Endothelial cell of umbilical vein (primary cell): ENCODE measurements around the gene MLF2. TPM values are rescaled to one million over a fixed set of nuclear protein-coding genes. Genes with fewer than 3 reads are reported as not detected.
"Not testable (repeated sequence)": the region's sequence is repeated elsewhere in the genome, so short reads cannot be mapped to it uniquely, and the experiment has no call there.

Experiments
- BruUV-seq: library from RNA; stranded (reverse); fragments of 400-500 nt; replicated peaks from 2 replicates; lab custom pipeline; 2021; lab: Mats Ljungman, UMichigan
- CTCF ChIA-PET: fragments of 300-600, 350-600 bp; sonication (Branson Sonifier 250); formaldehyde crosslinking; loops from one replicate; lab custom pipeline; 2021; ENCODE audit warnings: antibody characterized with exemption, inconsistent platforms; lab: Charles Lee
- POLR2A ChIA-PET: fragments of 300-600, 350-600 bp; sonication (Branson Sonifier 250); formaldehyde crosslinking; loops from one replicate; lab custom pipeline; 2021; ENCODE audit warnings: antibody characterized with exemption, inconsistent platforms; lab: Charles Lee
- DNase-seq: peaks from one replicate; pipeline ENCODE4 v3.0.0-alpha.2; 2011; ENCODE audit warnings: low read depth, low spot score
- FAIRE-seq: peaks from 2 replicates; lab custom pipeline; 2011; peaks lifted over from hg19 to GRCh38; lab: Jason Lieb, UNC
- H2AFZ ChIP-seq: 2 replicates; pipeline ENCODE4 v1.6.0; 2012; ENCODE audit warnings: low read depth, low read length, control low read depth, inconsistent platforms
- H3K27ac ChIP-seq: 2 replicates; pipeline ENCODE4 v1.5.1; 2011; ENCODE audit warnings: low read depth, mild to moderate bottlenecking, control low read depth, low read length, moderate library complexity; ENCODE audit not compliant: insufficient read depth
- H3K27me3 ChIP-seq, 2 experiments: 2 replicates each; pipeline versions ENCODE4 v1.6.0 to v1.6.1; 2011; ENCODE audit warnings: low read length in 2 of 2, mixed read lengths in 1 of 2; ENCODE audit not compliant: control insufficient read depth in 2 of 2, insufficient read depth in 2 of 2
- H3K36me3 ChIP-seq, 2 experiments: 2 replicates in 1 of 2; 3 replicates in 1 of 2; pipeline ENCODE4 v1.5.1; 2011; ENCODE audit warnings: low read length in 2 of 2, mild to moderate bottlenecking in 1 of 2, moderate library complexity in 1 of 2; ENCODE audit not compliant: control insufficient read depth in 2 of 2, insufficient read depth in 2 of 2; ENCODE audit errors: extremely low read depth in 1 of 2
- H3K4me1 ChIP-seq: 3 replicates; pipeline ENCODE4 v1.5.1; 2011; ENCODE audit warnings: mild to moderate bottlenecking, low read length; ENCODE audit not compliant: control insufficient read depth, insufficient read depth; ENCODE audit errors: extremely low read depth
- H3K4me2 ChIP-seq: 2 replicates; pipeline ENCODE4 v1.6.1; 2011; ENCODE audit warnings: low read length, control low read depth, mixed read lengths; ENCODE audit not compliant: insufficient read depth
- H3K4me3 ChIP-seq, 3 experiments: fragments of 200-600 bp in 1 of 3; sonication (generic), shearing (Covaris generic) in 1 of 3; replicated peaks in 1 of 3; 2 replicates each; pipeline ENCODE4 v1.5.1; 2011 to 2016; ENCODE audit warnings: control low read depth in 3 of 3, low read length in 3 of 3, mild to moderate bottlenecking in 2 of 3, inconsistent platforms in 1 of 3, low read depth in 1 of 3, moderate library complexity in 1 of 3; ENCODE audit not compliant: insufficient read depth in 1 of 3
- H3K79me2 ChIP-seq: 2 replicates; pipeline ENCODE4 v1.6.0; 2012; ENCODE audit warnings: low read length, inconsistent platforms; ENCODE audit not compliant: control insufficient read depth, insufficient read depth
- H3K9ac ChIP-seq: replicated peaks from 2 replicates; pipeline ENCODE3; 2011; ENCODE audit warnings: low read length, control low read depth; ENCODE audit not compliant: insufficient read depth; ENCODE audit errors: extremely low read depth
- H3K9me1 ChIP-seq: replicated peaks from 3 replicates; pipeline ENCODE4 v1.6.0; 2011; ENCODE audit warnings: mild to moderate bottlenecking, low read length; ENCODE audit not compliant: control insufficient read depth, insufficient read depth; ENCODE audit errors: extremely low read depth
- H3K9me3 ChIP-seq: replicated peaks from 2 replicates; pipeline ENCODE4 v1.5.1; 2012; ENCODE audit warnings: low read length, inconsistent platforms; ENCODE audit not compliant: control insufficient read depth, insufficient read depth
- H4K20me1 ChIP-seq: replicated peaks from 2 replicates; pipeline ENCODE3; 2011; ENCODE audit warnings: mild to moderate bottlenecking, low read length; ENCODE audit not compliant: control insufficient read depth, insufficient read depth; ENCODE audit errors: extremely low read depth
- CTCF ChIP-seq, 2 donors: IDR thresholded peaks; 1 replicate in 1 of 2; 2 replicates in 1 of 2; pipeline ENCODE4 v1.5.1; 2011; ENCODE audit warnings: low read length in 2 of 2, mild to moderate bottlenecking in 2 of 2, moderate library complexity in 2 of 2, control low read depth in 1 of 2, inconsistent platforms in 1 of 2, low read depth in 1 of 2; ENCODE audit not compliant: insufficient read depth in 1 of 2; ENCODE audit errors: extremely low read depth in 1 of 2
- FOS ChIP-seq: IDR thresholded peaks from 2 replicates; pipeline ENCODE4 v1.6.1; 2011; ENCODE audit warnings: mild to moderate bottlenecking, low read length, moderate library complexity, borderline replicate concordance; ENCODE audit not compliant: insufficient read depth
- GATA2 ChIP-seq: IDR thresholded peaks from 2 replicates; pipeline ENCODE4 v1.7.0; 2011; ENCODE audit warnings: low read depth, mild to moderate bottlenecking, moderate library complexity, mixed read lengths, low read length; ENCODE audit not compliant: insufficient read length, insufficient read depth
- JUN ChIP-seq: IDR thresholded peaks from 2 replicates; pipeline ENCODE4 v1.6.1; 2011; ENCODE audit warnings: borderline replicate concordance, low read depth; ENCODE audit not compliant: insufficient read length, insufficient read depth
- POLR2AphosphoS5 ChIP-seq: IDR thresholded peaks from 2 replicates; pipeline ENCODE4 v1.6.1; 2012; ENCODE audit warnings: low read depth, mild to moderate bottlenecking, control low read depth, low read length, moderate library complexity; ENCODE audit not compliant: insufficient read depth
- dilution Hi-C: fragments of 300-500 bp; cut with MboI; formaldehyde crosslinking; loops from one replicate; pipeline ENCODE4 v1.15.0; 2019; ENCODE audit warnings: low sequenced_read_pairs; ENCODE audit not compliant: extremely low pct_ligation_motif_present
- intact Hi-C: fragments of 100-400 bp; cut with micrococcal nuclease; formaldehyde crosslinking; loops from one replicate; pipeline ENCODE4 v1.10.0; 2022
- polyA plus RNA-seq, 4 experiments: library from polyadenylated mRNA; depleted of rRNA in 3 of 4; stranded (reverse) in 3 of 4; unstranded in 1 of 4; fragments of >200 nt; gene quantifications; 2 replicates each; pipeline versions ENCODE4 v1.2.1 to v1.2.3, GENCODE V29; 2011 to 2012; ENCODE audit warnings: missing spikeins in 1 of 4
- total RNA-seq: library from RNA; stranded (reverse); gene quantifications from 2 replicates; pipeline ENCODE4 v1.2.3, GENCODE V29; 2021
- TF ChIP-seq, protein P1 (sequence below): IDR thresholded peaks from 2 replicates; pipeline ENCODE4 v1.6.1; 2011; ENCODE audit not compliant: insufficient read depth, insufficient read length

Gene MLF2
- total and polyA plus RNA-seq, 2 donors (not counting 3 experiments of a cell fraction or from before 2014, with no cell fraction given): 147 to 306 TPM

DNA sequence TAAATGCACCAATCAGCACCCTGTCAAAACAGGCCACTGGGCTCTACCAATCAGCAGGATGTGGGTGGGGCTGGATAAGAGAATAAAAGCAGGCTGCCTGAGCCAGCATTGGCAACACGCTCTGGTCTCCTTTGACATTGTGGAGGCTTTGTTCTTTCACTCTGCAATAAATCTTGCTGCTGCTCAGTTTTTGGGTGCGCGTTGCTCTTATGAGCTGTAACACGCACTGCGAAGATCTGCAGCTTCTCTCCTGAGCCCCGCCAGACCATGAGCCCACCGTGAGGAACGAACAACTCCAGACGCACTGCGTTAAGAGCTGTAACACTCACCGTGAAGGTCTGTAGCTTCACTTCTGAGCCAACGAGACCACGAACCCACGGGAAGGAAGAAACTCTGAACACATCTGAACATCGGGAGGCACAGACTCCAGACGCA lies 44.0 kb downstream of the MLF2 start:
- Histone ChIP-seq H3K4me2 (no peak overlapping the region), H3K9me3 (no peaks in the 10 kb centered on the region), H3K9ac (no peak overlapping the region), H3K27ac (no peak overlapping the region), H3K27me3 (no peaks in the 10 kb centered on the region), H3K4me3 (no peak overlapping the region), H3K36me3 (no peaks in the 10 kb centered on the region), H2AFZ (no peak overlapping the region), H3K79me2 (no peaks in the 10 kb centered on the region), H3K9me1 (no peaks in the 10 kb centered on the region), H4K20me1 (no peaks in the 10 kb centered on the region), H3K4me1 (no peaks in the 10 kb centered on the region)
- dilution Hi-C loops (no loop called here), intact Hi-C loops (no loop called here)
- POLR2A ChIA-PET: interaction anchor here (0.6 kb wide), 1 partner anchor 93 kb away, joined by 3 read pairs; no protein-coding TSS in a partner anchor
- no peak for FAIRE-seq
- DNase-seq: no peak
- TF ChIP-seq CTCF (IDR thresholded peaks at IDR 0.05; ENCODE audit: extremely low read depth in 1 of 2, insufficient read depth in 1 of 2, low read depth in 1 of 2, low read length in 2 of 2) (no peak), FOS (no peak), JUN (no peak), GATA2 (no peak), POLR2AphosphoS5 (no peak)
- TF ChIP-seq, protein P1, sequence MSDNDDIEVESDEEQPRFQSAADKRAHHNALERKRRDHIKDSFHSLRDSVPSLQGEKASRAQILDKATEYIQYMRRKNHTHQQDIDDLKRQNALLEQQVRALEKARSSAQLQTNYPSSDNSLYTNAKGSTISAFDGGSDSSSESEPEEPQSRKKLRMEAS: no peak
- no TSS peak for BruUV-seq
- CTCF ChIA-PET: no interaction called here

GRCh38 chr12:6708351-6708750 lies 44.6 kb downstream of the MLF2 start:
- H3K4me3 ChIP-seq, BruUV-seq, intact Hi-C loops, H2AFZ ChIP-seq, CTCF ChIA-PET, dilution Hi-C loops, H3K9ac ChIP-seq, H3K27ac ChIP-seq, H3K9me3 ChIP-seq, FAIRE-seq, H3K79me2 ChIP-seq, DNase-seq, H3K36me3 ChIP-seq, H3K9me1 ChIP-seq, H4K20me1 ChIP-seq, H3K4me2 ChIP-seq, H3K4me1 ChIP-seq, H3K27me3 ChIP-seq: not testable (repeated sequence)
- POLR2A ChIA-PET: interaction anchor here (0.6 kb wide), 1 partner anchor 93 kb away, joined by 3 read pairs; no protein-coding TSS in a partner anchor
